Epithelial cell of proximal tubule (primary cell): Measurements from ENCODE around the gene UBA7. TPM values are rescaled to one million over a fixed set of nuclear protein-coding genes. Genes with fewer than 3 reads are reported as not detected.
"Not testable (repeated sequence)": the region's sequence is repeated elsewhere in the genome, so short reads cannot be mapped to it uniquely, and the experiment has no call there.

Experiments
- DNase-seq: peaks from one replicate; pipeline ENCODE4 v3.0.0-alpha.2; 2011; ENCODE audit warnings: low read depth
- H3K4me3 ChIP-seq: 2 replicates; pipeline ENCODE4 v1.5.1; 2011; ENCODE audit warnings: low read depth, mild to moderate bottlenecking, low read length
- total RNA-seq: library from RNA; depleted of rRNA; stranded (reverse); fragments of >200 nt; gene quantifications from 2 replicates; pipeline ENCODE4 v1.2.3, GENCODE V29; 2015
- TF ChIP-seq, protein P1 (sequence below): conservative IDR thresholded peaks from 2 replicates; pipeline ENCODE4 v1.5.1; 2012; ENCODE audit warnings: low read depth, mild to moderate bottlenecking, low read length

The UBA7 gene
- total RNA-seq, 1 donor from 2014 or later, result 12.2 TPM

DNA sequence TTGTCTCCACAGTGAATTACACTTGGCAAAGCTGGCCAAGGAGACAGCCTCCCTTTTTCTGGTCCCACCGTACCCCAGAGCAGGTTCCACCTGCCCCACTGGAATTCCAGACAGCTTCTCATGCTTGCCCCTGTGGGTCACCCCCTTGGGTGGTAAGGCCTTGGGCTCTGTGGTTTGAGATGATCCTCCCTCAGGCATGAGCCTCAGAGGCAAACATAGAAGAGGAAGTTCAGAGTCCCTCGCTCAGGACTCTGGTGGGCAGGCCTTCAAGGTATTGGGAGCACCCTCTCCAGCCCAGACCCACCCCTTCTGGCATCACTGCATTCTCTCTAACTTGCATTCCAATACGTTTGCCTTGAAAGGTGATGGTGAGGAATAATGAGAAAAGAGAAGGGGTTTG is 17.6 kb upstream of the UBA7 start:
- no peak for DNase-seq

DNA sequence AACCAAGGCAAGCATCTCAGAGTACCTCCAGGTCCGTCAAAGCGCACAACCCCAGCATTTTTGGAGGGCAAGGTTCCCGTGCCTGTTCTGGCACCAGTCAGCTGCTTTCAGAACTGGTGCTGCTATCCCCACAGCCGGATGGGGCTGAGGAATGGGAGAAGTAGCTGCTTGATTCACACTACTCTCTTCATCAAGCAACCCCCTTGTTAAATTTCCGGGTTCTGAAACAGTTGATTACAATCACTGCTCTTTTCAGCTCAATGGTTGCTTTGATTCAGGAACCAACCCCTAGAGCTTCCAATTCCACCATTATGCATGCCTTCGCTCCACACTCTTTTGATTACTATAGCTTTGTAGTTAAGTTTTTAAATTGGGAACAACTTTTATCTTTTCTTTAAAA is 12.3 kb upstream of the UBA7 start:
- TF ChIP-seq, protein P1, sequence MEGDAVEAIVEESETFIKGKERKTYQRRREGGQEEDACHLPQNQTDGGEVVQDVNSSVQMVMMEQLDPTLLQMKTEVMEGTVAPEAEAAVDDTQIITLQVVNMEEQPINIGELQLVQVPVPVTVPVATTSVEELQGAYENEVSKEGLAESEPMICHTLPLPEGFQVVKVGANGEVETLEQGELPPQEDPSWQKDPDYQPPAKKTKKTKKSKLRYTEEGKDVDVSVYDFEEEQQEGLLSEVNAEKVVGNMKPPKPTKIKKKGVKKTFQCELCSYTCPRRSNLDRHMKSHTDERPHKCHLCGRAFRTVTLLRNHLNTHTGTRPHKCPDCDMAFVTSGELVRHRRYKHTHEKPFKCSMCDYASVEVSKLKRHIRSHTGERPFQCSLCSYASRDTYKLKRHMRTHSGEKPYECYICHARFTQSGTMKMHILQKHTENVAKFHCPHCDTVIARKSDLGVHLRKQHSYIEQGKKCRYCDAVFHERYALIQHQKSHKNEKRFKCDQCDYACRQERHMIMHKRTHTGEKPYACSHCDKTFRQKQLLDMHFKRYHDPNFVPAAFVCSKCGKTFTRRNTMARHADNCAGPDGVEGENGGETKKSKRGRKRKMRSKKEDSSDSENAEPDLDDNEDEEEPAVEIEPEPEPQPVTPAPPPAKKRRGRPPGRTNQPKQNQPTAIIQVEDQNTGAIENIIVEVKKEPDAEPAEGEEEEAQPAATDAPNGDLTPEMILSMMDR, result no peak
- no peak for DNase-seq
- H3K4me3 ChIP-seq, result no peak overlapping the region

More for the DNA sequence above, 17.6 kb upstream of the UBA7 start:
- no peak overlapping the region for H3K4me3 ChIP-seq
- TF ChIP-seq, protein P1, result no peak

DNA sequence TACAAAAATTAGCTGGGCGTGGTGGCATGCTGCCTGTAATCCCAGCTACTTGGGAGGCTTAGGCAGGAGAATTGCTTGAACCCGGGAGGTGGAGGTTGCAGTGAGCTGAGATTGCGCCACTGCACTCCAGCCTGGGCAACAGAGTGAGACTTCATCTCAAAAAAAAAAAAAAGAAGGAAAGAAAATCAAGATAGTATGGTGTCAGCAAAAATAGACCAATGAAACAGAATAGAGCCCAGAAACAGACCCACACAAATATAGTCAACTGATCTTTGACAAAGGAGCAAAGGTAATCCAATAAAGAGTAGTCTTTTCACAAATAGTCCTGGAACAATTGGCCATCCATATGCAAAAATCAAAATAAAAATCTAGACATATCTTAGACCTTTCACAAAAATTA is 9.4 kb upstream of the UBA7 start:
- H3K4me3 ChIP-seq, DNase-seq: not testable (repeated sequence)

DNA sequence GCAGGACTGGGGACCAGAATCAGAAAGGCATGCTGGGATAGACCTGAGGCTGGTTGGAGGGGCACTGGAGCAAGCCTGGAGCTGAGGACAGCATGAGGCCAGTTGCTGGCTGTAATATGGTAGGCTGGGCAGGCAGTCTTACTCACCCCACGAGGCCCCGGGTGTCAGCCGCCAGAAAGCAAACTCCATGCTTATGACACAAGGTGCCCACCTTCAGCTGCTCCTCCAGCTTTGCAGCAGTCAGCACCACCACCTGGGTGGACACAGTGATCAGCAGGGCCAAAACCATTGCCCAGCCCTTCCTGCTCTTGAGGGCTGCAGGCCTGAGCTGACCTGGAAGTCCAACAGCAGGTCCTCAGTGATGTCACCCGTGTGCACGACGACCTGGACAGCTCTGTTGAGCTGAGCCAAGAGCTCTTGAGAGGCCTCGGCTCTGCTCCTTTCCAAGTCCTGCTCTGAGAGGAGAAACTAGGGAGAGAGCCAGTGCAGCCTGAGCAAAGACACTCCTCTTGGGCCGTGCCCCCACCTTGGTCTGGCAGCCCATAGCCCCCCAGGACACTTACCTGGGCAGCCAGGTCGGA is 747 bp downstream of the UBA7 start:
- peak overlapping the region; percentile 50 for H3K4me3 ChIP-seq
- no peak for DNase-seq
- TF ChIP-seq, protein P1, result no peak

DNA sequence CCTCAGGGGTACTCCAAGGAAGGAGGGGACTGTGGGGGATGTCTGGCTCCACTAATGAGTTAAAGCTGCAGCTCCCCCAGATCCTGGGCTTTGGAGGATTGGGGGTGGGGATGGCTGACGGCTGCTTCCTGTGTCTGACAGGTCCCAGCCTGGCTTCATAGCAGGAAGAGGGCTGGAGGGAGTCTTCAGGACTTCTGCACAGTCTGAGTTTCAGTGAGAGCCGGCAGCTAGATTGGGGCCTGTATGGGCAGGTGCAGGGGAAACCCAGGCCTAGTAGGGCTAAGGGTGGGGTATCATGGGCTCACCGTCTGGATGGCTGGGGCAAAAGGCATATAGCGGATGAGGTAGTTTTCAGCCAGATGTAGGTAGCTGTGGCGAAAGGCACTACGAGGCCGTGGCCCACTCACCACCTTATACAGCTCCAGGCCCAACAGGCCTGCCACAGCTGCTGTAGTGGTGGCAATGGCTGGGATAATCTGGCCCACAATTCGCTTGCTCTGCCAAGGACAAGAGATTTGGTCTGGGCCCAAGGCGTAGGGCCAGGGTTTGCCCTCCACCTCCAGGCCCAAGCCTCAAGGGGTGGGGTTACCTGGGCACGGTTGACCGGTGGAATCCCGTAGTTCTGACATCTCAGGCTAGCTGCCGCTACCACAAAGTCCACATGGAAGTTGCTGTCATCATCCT is 6.2 kb downstream of the UBA7 start:
- no peak overlapping the region for H3K4me3 ChIP-seq
- TF ChIP-seq, protein P1, result no peak
- no peak for DNase-seq

DNA sequence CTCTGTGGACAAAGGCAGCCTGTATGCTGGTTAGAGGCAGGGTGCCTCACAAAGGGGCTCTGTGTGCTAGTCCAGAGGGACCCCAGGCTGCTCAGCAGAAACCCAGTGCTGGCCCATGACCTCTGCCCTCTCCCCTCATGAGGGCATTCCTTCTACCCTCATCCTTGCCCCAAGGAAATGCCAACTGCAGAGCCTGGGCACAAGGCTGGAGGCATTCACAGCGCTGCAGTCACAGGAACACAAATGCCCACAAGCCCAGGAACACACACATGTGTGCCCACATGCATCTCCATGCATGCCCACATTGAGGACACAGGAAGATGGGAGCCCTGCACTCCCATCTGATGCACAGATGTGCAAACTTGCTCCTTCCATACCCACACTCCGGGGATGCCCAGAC is 6.9 kb downstream of the UBA7 start:
- TF ChIP-seq, protein P1, result no peak
- no peak overlapping the region for H3K4me3 ChIP-seq
- DNase-seq, result no peak

DNA sequence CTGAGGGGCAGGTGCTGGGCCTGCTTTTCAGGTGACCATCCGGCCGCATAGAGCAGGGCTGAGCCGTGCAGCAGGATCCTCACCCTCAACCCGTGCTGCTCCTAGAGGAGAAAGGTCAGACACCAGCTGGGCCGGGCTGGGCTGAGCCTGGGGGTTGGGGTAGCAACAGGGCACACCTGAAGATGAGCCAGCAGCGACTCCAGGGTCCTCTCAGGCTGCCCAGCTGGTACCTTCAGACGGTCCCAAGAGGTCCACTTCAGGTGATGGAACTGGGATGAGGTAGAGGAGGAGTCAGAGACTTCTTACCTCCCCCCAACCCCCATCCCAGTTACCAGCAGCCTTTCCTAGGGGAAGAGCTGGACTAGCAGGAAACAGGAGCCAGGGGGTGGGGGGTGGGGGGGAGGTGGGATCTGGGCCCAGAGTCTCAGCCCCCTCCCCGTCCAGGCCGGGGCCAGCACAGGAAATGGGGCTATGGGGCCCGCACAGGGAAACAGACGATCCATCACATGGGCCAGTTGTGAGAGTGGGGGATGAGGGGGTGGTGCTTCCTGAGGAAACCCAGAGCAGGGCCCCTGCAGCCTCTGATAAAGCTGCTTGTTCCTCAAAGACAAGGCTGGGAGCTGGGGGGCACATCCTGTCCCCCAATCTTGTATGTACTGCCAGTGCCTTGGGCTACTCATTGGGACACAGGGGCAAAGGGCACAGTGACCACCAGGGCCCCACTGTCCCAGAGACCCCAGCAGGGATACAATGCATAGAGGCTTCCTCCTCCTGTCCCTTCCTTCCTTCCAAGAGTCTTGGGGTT is 7.7 kb downstream of the UBA7 start:
- DNase-seq, result no peak
- H3K4me3 ChIP-seq, result no peak overlapping the region
- TF ChIP-seq, protein P1, result no peak
